ENCODE measurements around the gene RPS29.
"Not testable (repeated sequence)": the region's sequence is repeated elsewhere in the genome, so short reads cannot be mapped to it uniquely, and the experiment has no call there.

RPS29 gene

GRCh38 chr14:49594347-49595091, 8.3 kb upstream of the RPS29 start:
- DNase-seq, result no peak

DNA sequence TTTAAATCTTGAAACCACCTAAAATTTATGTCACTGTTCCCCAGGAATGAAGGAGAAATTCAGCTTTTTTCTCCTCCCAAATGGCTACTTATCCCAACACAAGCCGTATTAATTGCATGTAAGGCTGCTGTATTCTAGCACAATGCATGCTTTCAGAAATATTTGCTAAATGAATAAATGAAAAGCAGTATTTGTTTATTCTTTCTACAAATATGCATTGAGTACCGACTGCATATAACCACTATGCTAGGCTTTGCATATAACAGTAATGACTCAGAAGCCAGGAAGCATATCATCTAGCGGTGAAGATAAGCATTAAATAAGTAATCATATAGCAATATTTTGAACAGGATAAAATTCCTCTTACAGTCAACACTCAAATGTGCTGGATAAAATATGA, 6.8 kb upstream of the RPS29 start:
- DNase-seq, result peak; percentile 77

GRCh38 chr14:49589387-49589786, 3.2 kb upstream of the RPS29 start:
- DNase-seq, result no peak

DNA sequence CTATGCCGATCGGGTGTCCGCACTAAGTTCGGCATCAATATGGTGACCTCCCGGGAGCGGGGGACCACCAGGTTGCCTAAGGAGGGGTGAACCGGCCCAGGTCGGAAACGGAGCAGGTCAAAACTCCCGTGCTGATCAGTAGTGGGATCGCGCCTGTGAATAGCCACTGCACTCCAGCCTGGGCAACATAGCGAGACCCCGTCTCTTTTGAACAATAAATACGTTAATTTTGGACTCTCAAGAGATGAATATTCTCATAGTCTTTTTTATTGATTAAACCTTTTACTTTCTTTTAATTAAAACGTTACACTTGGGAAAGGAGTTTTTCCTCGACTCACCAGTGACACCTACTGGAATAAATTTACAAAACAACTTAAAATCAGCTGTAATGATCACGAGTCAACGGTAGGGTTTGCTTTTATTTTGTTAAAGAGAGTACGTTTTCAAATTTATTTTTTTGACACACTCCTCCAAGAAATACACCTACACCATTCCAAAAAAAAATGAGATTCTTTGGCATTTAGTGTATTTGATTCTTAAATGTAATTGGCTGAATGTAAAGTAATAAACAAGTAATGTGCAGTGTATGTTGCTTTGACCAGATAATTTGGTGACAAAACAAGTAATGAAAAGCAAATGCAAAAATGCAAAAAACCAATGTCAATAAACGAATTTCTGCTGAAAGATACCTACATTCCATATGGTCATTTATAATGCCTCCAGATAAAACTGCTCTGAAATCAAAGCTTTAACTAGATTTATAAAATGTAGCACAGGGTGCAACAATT, 687 bp upstream of the RPS29 start:
- DNase-seq, result peak; percentile 55

DNA sequence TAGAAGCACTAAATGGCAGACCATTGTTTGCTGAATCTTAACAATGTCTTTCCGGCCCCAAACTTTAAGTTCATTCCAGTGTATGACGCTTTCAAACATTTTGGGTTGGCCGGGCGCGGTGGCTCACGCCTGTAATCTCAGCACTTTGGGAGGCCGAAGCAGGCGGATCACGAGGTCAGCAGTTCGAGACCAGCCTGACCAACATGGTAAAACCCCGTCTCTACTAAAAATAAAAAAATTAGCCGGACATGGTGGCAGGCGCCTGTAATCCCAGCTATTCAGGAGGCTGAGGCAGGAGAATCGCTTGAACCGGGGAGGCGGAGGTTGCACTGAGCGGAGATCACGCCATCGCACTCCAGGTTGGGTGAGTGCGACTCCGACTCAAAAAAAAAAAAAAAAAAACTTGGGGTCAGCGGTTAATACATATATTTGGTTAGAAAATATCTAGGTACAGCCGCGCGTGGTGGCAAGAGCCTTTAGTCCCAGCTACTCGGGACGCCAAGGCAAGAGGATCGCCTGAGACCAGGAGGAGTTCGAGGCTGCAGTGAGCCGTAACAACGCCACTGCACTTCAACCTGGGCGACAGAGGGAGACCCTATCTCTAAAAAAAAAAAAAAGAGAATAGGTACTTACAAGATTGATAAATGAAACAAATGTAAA, 1.1 kb downstream of the RPS29 start:
- DNase-seq, result not testable (repeated sequence)

DNA sequence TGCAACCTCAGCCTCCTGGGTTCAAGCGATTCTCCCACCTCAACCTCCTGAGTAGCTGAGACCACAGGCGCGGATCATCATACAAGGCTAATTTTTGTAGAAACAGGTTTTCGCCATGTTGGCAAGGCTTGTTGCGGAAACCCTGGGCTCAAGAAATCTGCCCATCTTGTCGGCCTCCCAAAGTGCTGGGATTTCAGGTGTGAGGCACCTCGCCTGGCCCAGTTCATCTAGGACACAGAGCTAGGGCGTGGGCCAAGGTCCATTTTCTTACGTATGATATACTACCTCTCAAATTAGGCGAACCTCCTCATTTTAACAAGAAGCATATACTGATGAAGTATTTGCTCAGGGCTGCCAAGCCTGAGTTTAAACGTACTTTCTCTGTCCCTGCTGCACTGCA, 2.1 kb downstream of the RPS29 start:
- no peak for DNase-seq

GRCh38 chr14:49583629-49584028, 2.6 kb downstream of the RPS29 start:
- no peak for DNase-seq

- no peak for DNase-seq
Observed at GRCh38 chr14:49582113-49582977, 3.8 kb downstream of the RPS29 start.

DNA sequence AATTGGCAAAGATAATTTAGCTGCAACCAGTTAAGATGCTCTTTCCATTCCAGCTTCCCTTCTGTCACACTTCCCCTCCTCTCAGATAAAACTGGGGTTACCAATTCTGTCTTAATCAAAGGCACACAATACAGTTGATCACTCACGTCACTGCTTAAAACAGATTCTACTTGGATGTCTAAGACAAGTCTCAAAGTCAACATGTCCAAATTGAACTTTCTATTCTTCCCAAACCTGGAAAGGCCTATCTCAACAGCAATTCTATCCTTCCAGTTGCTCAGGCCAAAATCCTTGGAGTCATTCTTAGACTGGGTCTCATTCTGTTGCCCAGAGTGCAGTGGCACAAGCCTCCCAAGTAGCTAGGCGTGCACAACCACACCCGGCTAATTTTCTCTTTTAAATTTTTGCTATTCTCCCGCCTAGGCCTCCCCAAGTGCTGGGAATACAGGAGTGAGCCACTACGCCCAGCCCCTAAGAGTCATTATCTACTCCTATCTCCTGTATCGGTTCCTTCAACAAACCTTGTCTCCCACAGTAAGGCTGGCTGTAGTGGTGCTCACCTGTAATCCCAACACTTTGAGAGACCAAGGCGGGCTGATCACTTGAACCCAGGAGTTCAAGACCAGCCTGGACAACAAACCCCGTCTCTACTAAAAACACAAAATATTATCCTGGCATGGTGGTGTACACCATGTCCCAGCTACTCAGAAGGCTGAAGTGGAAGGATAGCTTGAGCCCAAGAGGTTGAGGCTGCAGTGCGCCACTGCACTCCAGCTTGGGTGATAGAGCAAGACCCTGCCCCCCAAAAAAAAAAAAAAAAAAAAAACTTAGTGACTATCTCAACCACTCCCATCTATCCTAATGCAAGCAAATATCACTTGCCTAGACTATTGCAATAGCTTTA, 4.7 kb downstream of the RPS29 start:
- no peak for DNase-seq

DNA sequence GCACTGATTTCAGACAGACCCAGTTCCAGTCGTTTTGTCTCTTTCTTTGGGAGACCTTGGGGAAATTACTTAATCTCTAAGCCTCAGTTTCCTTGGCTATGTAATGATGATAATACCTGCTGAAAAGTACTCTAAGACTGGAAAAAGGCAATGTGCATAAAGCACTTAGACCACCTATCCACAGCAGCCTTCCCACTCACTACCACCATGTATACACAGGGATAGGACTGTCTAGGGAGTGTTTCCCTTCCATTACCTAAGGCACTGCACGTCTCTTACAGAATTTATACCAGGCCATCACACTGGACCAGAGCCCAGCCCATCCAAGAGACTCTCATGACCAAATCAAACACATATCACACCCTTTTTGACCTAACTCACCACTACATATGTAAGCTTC, 6.3 kb downstream of the RPS29 start:
- no peak for DNase-seq

GRCh38 chr14:49578141-49578540, 8.0 kb downstream of the RPS29 start:
- no peak for DNase-seq

- no peak for DNase-seq
Observed at GRCh38 chr14:49574038-49574437, 12.1 kb downstream of the RPS29 start.

DNA sequence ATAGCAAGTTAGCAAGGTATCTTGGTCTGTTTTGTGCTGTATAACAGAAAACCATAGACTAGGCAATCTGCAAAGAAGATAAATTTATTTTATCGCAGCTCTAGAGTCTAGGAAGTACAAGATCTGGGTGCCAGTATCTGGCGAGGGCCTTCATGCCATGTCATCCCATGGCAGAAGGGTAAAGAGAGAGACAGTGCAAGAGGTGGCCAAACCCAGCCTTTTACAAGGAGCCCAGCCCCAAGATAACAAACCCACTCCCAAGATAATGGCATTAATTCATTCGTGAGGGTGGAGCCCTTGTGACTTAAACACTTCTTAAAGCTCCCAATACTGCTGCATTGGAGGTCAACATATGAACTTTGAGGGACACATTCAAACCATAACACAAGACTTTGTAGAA, 16.9 kb downstream of the RPS29 start:
- no peak for DNase-seq

- no peak for DNase-seq
Observed at GRCh38 chr14:49566714-49567113, 19.5 kb downstream of the RPS29 start.

- no peak for DNase-seq
Observed at GRCh38 chr14:49559979-49560768, 26.0 kb downstream of the RPS29 start.

DNA sequence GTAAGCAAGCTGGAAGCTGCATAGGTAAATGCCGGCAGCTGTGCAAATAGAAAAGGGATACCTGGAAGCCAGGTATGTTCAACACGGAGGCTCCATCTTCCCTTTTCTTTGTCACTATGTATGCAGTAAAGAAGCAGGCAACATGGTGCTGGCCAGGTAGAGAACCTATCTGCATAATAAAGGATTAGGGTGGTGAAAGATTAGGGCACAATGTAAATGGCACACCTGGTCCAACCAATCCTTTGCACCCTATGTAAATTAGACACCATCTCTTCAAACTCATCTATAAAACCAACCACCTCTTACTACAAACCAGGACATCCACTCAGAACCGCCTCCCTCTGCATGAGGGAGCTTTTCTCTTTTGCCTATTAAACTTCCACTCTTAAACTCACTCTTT, 32.3 kb downstream of the RPS29 start:
- DNase-seq, result peak; percentile 18

DNA sequence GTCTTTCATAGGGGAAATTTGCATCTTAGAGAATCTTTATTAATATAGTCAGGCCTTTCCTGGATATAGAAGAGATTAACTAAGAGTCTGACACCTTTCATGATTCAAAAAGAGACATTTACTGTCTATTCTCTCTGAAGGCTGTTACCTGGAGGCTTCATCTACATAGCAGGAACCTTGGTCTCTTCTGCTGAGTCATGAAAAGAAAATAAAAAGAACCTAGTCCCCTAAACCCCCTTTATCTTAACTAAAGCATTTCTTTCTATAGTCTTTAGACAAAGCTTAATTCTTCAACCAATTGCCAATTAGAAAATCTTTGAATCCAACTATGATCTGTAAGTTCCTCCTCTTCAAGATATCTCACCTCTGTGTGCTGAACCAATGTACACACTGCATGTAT, 33.1 kb downstream of the RPS29 start:
- DNase-seq, result no peak

DNA sequence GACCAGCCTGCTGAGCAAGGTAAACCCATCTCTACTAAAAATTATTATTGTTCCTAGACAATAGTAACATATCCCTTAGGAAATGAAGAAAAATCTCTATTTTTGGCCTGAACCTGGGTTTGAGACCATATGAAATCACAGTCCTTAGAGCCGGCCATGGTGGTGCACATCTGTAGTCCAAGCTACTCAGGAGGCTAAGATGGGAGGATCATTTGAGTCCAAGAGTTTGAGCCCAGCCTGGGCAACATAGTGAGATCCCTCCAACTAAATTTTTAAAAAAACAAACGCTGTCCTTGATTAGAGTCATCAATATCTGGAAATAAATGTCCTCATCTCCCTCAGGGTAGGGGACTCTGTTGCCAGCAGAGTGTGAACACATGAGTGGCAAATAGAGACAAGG, 34.6 kb downstream of the RPS29 start:
- DNase-seq, result no peak

GRCh38 chr14:49550286-49551184, 35.6 kb downstream of the RPS29 start:
- no peak for DNase-seq

GRCh38 chr14:49549881-49550280, 36.3 kb downstream of the RPS29 start:
- no peak for DNase-seq
